HS-5 (cell line): ENCODE data around the gene CIAO3.
"Not testable (repeated sequence)": the region's sequence is repeated elsewhere in the genome, so short reads cannot be mapped to it uniquely, and the experiment has no call there.

Experiments used
- DNase-seq: peaks from one replicate; pipeline ENCODE4 v3.0.0-alpha.2; 2012; ENCODE audit warnings: low read depth

Gene CIAO3

GRCh38 chr16:740764-741505 is at the start of gene CIAO3:
Gene CIAO3, minus strand, starts transcription at chr16:740997. Its CDS starts 12 bp downstream, at chr16:740985.
- no peak for DNase-seq

GRCh38 chr16:790086-790485 is 49.3 kb upstream of the CIAO3 start:
- DNase-seq, result no peak

- DNase-seq, result no peak
Measured at GRCh38 chr16:789191-789850, 48.5 kb upstream of the CIAO3 start.

GRCh38 chr16:788399-789126 is 47.8 kb upstream of the CIAO3 start, which contains the start of gene CHTF18:
Gene CHTF18, plus strand, starts transcription at chr16:788620. Its CDS starts 65 bp downstream, at chr16:788685.
- peak; percentile 9 for DNase-seq

- DNase-seq, result no peak
Measured at GRCh38 chr16:787978-788398, 47.2 kb upstream of the CIAO3 start, which contains the start of gene RPUSD1. Gene RPUSD1, minus strand, starts transcription at chr16:788381. Its CDS starts 644 bp downstream, at chr16:787737.

- no peak for DNase-seq
Measured at GRCh38 chr16:787321-787966, 46.6 kb upstream of the CIAO3 start.

GRCh38 chr16:785563-786535 is 45.1 kb upstream of the CIAO3 start:
- DNase-seq, result no peak

GRCh38 chr16:784431-784830 is 43.6 kb upstream of the CIAO3 start:
- no peak for DNase-seq

- DNase-seq, result no peak
Measured at GRCh38 chr16:783404-784161, 42.8 kb upstream of the CIAO3 start.

- no peak for DNase-seq
Measured at GRCh38 chr16:782766-783403, 42.1 kb upstream of the CIAO3 start.

GRCh38 chr16:782258-782657 is 41.5 kb upstream of the CIAO3 start:
- DNase-seq, result no peak

GRCh38 chr16:781346-782010 is 40.7 kb upstream of the CIAO3 start:
- no peak for DNase-seq

GRCh38 chr16:780296-780695 is 39.5 kb upstream of the CIAO3 start:
- DNase-seq, result no peak

- no peak for DNase-seq
Measured at GRCh38 chr16:779561-779960, 38.8 kb upstream of the CIAO3 start.

- DNase-seq, result no peak
Measured at GRCh38 chr16:778909-779527, 38.2 kb upstream of the CIAO3 start.

- no peak for DNase-seq
Measured at GRCh38 chr16:778447-778846, 37.6 kb upstream of the CIAO3 start.

GRCh38 chr16:777826-778225 is 37.0 kb upstream of the CIAO3 start:
- DNase-seq, result no peak

GRCh38 chr16:776824-777223 is 36.0 kb upstream of the CIAO3 start:
- no peak for DNase-seq

GRCh38 chr16:776298-776697 is 35.5 kb upstream of the CIAO3 start:
- DNase-seq, result not testable (repeated sequence)
